ENCODE results near the gene MROH9.

The MROH9 gene

DNA sequence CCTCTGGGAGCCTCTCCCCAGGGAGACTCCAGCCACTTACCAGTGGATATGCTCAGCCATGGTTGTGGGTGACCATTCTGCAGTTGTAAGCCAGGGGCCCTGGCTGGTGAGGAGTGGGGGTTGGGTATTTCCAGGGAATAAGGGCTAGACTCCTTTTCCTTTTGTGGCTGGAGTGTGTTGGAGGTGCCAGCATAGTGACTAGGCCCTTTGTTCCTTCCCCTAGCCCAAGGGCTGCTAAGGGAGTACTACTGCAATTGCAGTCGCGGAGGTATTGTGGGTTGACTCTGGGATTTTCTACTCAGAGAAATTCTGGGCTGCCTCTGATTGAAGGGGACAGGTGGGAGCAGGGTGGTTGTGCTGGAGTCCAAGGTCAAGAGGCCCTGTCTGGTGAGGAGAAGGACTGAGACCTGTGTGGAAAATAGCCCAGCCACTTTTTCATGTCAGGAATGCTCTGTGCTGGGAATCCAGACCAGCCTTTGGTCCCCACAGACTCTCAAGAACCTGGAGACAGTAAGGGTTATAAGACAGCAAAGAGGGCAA, 43.1 kb downstream of the MROH9 start:
- no peak for DNase-seq

DNA sequence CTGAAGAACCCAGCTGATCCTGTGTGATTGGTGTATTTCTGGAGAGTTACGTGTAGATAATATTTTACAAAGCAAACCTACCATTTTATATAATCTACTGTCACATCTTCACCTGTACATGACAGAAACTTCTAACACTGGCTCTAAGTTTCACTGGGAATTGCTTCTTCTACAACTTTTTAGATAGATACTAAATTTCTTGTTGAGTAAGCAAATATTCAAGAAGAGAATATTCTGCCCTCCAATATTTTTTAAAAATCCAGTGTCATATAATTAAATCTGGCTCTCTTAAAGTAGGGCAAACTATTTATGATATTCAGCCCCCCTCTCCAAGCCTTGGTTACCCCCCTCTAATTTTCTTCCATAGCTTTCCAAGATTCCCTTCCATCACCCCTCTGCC, 50.1 kb downstream of the MROH9 start:
- DNase-seq, result no peak

DNA sequence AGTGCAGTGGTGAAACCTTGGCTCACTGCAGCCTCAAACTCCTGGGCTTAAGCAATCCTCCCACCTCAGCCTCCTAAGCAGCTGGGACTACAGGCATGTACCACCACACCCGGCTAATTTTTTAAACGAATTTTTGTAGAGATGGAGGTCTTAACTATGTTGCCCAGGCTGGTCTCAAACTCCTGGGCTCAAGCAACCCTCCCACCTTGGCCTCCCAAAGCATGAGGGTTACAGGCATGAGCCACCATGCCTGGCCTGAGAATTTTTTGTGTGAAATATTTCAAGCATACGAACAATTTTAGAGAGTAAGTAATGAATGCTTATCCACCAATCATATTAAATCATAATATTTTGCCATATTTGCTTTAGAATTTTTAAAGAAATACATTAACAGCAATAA, 51.6 kb downstream of the MROH9 start:
- no peak for DNase-seq

DNA sequence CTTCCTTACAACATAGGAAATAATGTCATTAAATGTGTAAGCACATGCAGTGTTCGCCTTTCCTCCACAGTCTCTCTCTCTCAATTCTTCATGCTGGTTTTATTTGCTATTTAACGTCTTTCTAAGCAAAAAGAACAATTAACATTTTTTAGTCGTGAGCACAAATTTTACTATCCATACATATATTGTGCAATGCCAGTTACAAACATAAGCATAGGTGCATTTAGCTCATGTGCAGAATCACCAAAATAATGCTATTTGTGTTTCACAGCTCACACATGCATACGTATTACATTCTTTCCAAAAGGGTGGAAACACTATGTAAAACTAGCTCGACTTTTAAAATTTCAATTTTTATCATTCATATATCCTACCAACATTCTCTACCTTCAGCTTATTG, 52.1 kb downstream of the MROH9 start:
- DNase-seq, result no peak

DNA sequence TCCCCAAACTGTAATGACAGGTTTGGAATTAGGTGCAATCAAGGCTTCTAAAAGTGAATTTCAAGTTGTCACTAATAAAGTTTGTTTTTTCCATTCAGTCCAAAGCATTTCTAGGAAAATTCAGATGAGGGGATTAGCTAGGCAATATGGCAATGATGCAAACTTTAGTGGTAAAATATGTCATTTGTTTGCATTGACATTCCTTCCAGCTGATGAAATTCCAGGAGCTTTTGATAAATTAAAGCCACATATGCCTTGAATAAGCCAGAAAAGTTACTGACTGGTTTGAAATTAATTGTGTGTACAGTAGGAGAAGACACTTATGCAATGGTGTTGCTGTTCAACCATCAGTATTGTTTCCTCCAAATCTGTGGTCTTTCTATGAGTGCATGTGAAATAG, 57.8 kb downstream of the MROH9 start:
- no peak for DNase-seq

DNA sequence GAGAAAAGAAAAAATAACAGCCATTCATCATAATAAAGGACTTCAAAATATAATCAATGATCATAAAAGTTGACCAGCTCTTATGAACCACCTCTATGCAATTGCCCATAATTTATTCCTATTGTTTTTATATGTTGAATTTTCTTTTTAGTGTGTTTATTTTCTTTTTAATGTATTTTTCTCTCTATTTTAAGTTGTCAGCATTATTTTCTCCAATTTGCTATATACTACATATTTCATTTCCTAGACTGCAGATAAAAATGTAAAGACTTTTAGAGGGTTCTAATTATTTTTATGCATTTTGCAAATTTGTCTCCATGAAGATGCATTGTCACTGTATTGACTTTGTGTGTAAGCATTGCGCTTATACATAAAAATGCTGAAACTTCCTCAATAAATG, 58.4 kb downstream of the MROH9 start:
- DNase-seq, result no peak

DNA sequence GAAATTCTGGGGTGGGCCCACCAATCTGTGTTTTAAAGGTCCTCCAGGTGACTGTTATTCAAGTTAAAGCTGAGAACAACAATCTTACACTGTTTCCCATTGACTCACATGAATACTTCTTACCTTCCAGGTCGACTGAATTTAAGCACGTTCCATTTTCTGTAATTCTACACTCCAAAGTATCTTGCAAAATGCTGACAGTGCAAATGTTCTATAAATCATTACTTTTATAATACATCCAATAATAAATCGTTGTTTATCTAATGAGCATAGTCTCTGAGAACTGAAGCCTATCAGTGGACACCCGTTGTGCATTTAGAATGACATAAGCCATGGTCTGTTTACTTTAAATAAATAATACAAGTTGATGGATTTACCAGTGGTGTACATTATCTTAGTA, 79.5 kb downstream of the MROH9 start:
- no peak for DNase-seq

DNA sequence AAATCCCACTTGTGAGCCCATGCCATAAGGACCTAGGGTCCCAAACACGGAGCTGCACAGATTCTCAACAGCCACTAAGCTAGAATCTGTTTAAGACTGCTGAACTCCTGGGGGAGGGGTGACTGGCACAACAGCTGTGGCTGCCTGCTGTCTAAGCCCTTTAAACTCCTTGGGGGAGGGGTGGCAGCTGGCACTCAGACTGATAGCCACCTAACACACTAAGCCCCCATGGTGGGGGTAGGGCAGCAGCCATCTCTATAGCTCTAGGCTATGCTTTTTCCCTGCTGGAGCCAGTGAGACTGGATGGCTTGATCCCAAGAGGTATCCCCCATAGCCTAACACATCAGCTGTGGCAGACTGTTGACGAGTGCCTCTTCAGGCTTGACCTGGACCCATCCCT, 82.1 kb downstream of the MROH9 start:
- DNase-seq, result no peak

DNA sequence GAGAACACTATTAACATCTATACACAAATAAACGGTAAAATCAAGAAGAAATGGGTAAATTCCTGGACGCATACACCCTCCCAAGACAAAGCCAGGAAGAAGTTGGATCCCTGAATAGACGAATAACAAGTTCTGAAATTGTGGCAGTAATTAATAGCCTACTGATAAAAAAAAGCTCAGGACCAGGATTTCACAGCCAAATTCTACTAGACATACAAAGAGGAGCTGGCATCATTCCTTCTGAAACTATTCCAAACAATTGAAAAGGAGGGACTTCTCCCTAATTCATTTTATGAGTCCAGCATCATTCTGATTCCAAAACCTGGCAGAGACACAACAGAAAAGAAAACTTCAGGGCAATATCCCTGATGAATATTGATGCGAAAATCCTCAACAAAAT, 84.6 kb downstream of the MROH9 start:
- DNase-seq, result no peak

DNA sequence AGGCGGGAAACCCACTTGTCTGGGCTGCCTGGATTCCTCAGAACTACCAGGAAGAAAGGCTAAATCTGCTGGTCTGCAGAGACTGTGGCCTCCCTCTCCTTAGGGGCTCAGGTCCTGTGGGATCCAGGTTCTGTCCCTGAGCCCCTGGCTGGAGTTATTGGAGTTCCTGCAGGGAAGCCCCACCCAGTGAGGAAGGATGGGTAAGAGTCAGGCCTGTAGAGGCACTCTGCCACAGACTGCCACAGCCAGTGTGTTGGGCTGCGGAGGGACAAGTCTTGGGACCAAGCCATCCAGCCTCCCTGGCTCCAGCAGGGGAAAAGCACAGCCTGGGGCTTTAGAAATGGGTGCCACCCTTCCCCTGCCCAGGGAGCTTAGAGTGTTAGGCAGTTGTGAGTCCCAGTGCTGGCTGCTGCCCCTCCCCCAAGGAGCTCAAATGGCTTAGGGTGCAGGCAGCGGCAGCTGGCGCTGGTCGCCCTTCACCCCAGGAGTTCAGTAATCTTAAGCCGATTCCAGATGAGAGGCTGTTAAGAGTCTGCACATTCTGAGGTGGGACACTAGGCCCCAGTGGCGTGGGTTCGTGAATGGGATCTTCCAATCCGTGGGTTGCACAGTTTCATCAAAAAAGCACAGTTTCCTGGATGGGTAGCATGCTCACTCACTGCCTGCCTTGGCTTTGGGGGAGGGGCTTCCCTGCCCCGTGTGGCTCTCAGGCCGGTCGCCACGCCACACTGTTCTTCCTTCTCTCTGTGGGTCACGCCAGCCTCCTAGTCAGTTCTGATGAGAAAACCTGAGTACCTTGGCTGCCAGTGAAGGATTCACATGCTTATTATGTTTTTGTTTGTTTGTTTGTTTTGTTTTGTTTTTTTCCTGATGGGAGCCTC, 97.7 kb downstream of the MROH9 start:
- no peak for DNase-seq

DNA sequence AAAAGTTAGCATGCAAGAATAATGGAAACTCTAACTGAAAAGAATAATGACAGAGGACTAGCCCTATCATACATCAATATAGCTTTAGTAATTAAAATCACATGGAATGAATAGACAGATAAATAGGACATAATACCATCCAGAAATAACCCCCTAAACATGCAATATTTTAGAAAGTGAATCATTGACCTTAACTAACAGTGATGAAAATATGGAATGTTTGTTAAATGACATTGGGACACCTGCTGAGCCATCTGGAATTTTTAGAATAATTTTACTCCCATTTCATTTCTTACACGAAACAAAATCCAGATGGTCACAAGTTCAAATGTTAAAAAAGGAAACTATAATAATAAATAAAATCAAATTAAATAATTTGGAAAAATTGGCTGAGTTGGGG, 102.3 kb downstream of the MROH9 start:
- no peak for DNase-seq

DNA sequence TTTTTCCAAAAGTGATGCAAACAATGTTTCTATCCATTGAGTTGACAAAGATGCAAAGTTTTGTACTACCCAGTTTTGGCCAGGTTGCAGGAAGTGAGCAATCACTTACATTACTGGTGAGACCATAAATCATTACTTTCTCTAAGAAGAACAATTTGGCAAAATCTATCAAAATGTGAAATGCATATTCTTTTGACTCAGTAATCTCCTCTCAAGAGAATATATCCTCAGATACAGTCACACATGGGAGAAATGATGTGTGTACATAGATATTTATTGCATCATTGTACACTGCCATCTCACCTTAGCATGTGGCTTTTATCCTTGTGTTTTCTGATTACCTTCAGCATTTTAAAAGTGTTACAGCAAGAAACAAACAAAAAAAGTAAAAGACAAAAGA, 103.0 kb downstream of the MROH9 start:
- DNase-seq, result no peak

DNA sequence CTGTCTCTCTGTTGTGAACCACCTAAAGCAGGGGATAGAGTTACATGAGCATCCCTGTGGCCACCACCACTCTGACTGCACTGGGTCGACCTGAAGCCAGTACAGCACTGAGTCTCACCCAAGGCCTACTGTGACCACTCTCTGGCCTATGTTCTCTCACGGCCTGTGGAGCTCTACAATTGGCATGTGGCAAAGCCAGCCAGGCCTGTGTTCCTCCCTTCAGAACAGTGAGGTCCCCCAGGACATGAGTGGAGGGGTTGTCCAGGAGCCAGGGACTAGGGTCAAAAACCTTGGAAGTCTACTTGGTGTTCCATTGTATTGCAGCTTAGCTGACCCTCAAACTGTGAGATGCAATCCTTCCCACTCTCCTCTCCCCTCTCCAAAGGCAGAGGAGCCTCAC, 112.7 kb downstream of the MROH9 start:
- DNase-seq, result no peak

DNA sequence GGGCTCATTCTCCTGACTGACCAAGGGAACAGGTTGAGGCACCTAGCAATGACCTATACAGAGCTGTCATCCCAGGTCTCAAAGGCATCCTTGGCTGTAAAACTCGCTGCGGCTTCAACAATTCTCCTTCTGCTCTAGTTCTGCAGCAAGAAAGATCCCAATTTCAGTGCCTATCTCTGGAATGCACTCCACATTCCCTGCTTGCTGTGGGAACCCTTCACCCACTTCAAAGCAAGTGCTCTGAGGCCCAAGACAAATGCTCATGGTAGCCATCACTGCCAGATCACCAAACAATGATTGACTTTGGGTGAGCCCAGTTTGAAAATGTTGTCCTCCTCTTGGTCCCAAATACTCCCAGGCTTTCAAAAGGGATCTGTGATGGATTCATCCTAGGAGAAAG, 117.6 kb downstream of the MROH9 start:
- DNase-seq, result no peak

DNA sequence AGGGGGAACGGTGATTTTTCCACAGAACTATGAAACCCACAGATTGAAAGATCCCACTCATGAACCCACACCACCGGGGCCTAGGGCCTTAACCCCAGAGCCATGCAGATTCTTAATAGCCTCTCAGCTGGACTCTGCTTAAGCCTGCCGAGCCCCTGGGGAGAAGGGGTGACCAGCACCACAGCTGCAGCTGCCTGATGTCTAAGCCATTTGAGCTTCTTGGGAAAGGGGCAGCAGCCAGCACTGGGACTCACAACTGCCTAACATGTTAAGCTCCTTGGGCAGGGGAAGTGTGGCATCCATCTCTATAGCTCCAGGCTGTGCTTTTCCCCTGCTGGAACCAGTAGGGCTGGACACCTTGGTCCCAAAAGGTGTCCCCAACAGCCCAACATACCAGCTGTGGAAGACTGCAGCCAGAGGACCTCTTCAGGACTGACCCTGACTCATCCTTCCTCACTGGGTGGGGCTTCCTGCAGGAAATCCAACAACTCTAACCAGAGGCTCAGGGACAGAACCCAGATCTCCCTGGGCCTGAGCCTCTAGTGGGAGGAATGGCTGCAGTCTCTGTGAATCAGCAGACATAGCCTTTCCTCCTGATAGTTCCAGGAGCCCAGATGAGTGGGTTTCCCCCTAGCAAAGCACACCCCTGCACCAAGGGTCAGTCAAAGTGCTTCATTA, 120.8 kb downstream of the MROH9 start:
- no peak for DNase-seq

DNA sequence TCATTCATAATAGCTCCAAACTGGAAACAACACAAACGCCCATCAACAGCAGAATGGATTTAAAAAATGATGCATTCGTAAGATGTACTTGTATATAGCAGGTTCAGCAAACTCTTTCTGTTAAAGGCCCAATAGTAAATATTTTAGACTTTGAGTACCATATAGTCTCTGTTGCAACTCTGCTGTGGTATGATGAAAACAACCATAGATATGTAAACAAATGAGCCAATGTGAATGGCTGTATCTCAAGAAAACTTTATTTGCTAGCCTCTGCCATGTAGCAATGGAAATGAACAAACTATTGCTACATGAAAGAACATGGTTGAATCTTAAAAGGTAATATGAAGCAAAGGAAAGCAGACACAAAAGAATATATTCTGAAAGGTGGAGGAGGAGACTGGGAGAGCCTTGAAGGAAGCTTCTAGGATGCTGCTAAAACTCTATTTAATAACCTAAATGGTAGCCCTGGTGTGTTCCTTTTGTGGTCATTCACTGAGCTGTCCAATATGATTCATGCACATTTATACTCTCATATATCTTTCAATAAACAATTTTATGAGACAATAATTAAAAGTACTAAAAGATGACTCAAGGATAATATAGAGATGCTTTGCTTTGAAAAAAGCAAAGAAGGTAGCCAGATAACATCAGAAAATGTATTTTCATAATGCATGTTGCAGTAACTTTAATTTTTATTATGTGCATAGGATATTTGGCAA, 126.2 kb downstream of the MROH9 start:
- DNase-seq, result no peak

DNA sequence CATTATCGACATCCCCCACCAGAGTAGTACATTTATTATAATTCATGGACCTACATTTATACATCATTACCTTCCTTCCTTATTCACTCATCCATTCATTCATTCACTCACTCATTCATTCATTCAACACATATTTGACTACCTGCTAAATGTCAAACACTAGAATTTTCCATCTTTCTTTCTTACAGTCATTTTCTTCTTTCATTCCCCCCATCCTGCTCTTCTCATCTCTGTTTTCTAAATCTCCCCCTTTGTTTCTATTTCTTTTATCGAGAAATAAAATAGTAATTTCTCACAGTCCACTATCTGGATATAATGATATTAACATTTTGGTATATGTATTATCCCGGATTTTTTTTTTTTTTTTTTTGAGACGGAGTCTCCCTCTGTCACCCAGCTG, 127.6 kb downstream of the MROH9 start:
- DNase-seq, result no peak

DNA sequence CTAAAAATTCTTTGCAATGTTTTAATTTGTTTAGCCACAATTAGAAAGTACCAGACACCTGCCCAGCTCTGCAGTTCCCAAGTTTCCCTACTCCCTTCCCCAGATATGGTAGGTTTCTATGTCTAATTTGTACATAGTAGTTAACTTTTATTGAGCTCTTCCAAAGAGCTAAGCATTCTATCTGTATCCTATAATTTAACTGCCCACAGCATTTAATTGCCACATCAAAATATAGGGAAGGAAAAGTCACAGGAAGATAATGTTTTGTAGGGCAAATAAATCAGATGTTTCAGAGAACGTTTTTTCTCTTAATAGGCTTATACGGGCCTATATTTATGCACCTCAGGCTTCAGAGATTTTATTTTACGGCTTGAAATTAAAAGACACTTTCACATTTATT, 139.7 kb downstream of the MROH9 start:
- no peak for DNase-seq

DNA sequence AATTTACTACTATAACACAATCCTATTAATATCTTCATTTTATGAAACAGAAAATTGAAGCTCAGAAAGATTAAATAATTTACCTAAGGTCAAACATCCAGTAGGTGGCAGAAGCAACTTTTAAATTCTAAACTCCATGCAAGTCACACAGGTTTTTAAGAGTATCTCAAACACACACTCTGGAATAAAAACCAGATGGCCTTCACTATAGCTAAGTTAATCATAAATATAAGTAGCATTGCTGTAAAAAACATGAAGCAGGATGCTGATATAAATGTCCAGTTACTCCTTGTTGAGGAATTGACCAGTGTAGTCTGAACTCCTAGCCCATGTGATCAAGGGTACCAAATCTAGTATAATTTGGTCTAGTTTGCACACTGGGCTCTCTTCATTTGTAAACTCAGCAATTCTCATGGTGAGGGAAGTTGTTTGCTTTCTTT, 146.0 kb downstream of the MROH9 start:
- DNase-seq, result no peak

DNA sequence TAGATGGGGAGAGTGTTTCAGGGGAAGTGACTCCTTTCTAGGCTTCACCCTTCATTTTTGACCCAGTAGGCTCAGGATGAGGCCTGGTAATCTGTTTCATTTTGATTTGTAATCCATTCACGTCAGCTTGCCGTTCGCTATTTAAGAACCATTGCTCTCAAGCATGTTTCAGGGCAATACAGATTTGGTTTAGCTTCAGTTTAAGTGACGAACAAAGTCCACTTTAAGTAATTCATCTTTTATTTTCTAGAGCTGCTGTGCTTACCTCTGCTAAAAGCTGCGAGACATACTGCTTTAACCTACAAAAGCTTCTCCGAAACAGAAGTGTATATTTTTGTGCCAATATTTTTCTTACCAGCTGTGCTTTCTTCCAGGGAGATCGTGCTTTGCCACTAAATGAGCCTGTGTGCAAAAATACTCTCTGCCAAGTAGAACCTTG, 146.4 kb downstream of the MROH9 start:
- no peak for DNase-seq

DNA sequence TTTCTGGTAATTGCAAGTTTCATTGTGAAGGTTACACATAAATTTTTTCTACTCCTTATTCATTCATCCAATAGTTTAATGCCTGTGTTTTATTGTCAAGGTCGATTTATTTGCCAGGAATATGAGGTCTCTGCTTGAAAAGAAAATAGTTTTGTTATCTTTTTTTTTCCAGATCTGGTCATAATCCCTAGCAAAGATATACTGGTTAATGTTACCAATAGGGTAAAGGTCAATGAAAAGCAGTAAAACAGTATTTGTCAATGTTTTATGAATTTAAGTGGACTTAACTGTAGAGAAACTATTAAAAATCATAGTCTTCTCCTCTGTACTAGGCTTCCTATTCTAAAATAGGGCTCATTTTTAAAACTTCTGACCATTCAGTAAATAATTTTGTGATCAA, 147.3 kb downstream of the MROH9 start:
- DNase-seq, result no peak

DNA sequence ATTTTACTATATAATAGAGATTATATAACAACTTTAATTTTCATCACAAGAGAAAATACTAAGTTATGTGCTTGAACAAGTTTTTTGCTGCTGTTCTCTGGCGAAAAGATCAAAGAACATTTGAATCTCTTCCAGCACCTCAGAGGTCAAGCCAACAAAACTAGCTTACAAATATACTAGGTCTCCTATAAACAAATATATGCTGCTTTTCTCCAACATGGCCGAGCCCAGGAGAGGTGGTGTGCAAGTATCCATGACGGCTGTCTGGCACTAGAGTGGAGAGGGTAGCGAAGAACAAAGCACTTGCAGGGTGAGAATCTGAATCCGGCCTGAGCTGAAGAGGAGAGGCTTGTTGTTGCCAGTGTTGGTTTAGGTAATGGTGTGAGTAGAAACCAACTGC, 147.9 kb downstream of the MROH9 start:
- DNase-seq, result no peak

DNA sequence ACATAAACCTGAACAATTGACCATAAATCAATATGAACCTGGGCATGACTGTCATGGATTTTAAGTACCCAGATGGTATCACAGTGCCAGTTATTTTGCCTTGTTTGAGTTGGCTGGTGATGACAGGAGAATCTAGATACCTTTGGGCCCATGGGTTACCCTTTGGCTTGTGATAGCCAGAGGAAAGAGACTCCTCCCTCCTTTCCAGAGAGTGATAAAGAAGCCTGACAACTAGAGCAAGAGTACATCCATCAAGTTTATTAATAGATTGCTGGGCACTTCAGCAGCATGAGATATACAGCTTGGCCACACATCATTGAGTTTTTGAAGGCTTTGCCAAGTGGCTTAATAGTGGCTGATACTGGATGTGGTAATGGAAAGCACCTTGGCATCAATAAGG, 148.8 kb downstream of the MROH9 start:
- no peak for DNase-seq

DNA sequence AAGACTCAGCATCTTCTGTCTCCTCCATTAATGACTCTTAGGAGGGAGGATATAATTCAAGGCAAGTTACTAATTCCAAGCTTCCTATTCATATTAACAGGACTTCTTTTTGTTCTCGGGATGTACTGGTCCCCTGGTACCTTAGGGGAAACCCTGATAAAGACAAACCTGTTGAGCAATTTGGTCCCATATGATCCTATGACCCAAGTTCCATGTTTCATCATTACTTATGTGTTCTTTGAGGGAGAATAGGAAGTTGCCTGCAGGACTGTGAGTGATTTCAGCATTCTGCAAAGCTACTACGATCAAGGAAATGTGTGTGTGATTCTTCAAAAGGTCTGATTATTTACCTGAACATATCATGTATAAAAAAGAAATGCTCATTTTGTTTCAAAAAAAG, 149.5 kb downstream of the MROH9 start:
- DNase-seq, result no peak
